ENCODE measurements around the gene TKT.

Gene TKT

DNA sequence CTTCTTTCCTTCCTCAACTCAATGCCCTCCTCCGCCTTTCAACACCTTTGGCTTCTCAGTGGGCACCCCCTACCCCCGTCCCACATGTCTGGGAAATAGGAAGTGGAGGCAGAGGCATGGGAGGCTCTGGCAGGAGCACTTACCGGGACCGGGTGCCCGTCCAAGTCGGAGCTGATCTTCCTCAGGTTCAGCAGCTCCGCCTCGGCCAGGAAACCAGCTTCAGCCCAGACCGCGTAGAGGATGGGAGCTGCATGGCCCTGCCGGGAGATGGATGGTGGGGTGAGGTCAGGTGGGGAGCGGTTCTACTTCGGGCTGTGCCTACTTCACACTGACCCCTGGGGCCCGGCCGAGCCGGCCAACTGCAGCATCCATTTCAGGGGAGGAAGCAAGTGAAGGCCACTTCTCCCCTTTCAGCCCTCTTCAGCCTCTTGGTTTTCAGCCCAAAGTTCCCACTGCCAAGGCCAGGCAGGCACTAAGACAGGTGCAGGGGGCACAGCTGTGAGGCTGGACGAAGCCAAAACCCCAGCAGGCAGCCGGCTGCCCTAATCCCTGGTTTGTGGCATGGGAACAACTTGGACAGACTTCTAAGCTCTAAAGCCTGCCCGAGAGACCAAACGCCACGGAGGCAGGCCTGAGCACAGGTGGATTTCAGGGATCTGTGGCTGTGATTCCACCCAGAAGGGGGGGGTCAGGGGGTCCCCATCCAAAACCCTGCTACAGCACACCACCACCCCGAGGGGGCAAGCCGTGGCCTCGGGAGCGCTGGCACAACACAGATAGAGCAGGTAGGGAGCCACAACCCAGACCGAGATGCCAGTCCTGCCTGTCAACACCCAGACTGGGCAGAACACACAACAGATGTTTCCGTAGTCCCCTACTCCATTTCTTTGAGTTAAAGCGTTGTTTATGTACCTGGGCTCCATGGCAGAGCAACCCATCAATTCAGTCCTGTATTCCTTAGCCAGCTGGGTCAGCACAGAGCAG lies 14.5 kb downstream of the TKT start:
- no peak for DNase-seq (ENCODE audit: low spot score)

- no peak for DNase-seq (ENCODE audit: low spot score)
Observed at GRCh38 chr3:53239800-53240199, 16.0 kb downstream of the TKT start.

DNA sequence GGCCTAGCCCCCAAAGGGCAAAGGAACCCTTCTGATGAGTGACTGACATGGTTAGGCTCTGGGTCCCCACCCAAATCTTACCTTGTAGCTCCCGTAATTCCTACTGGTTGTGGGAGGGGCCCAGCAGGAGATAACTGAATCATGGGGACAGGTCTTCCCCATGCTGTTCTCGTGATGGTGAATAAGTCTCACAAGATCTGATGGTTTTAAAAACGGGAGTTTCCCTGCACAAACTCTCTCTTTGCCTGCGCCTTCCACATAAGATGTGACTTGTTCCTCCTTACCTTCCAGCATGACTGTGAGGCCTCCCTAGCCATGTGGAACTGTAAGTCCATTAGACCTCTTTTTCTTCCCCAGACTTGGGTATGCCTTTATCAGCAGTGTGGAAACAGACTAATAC lies 16.9 kb downstream of the TKT start:
- DNase-seq (ENCODE audit: low spot score): no peak

DNA sequence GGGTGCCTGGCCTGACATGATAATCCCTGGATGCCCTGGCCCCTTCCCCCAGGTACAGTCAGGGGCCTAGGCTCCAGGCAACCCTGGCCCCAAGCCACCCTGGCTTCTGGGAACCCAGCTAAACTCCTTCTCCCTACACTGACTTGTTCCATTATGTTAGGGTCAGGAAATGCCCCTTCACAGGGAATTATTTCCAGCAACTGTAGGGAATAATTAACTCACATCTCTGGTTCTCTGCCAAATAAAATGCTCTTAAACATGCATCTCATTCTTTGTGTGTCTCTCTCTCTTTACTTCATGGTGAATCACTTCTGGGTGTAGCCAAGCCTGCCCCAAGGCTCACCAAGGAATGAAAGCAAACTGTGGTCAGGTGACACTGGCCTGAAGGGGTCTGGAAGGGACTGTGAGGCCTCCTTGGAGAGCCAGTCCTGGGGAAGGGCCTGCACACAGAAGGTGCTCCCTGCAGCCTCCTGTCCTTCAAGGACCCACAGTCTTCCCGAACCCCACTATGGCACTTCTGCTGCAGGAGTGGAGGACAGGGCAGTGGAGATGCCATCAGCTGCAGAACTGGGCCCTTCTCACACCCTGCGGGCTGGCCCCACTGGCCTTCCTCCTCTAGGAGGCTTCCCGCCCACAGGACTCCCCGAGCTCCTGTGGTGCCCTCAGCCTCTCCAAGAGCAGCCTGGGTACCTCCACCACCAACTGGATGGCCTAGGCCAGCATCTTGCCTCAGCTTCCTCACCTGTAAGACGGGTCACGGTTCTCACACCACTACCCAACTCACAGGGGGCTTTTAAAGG lies 17.6 kb downstream of the TKT start:
- DNase-seq (ENCODE audit: low spot score): peak; percentile 29

DNA sequence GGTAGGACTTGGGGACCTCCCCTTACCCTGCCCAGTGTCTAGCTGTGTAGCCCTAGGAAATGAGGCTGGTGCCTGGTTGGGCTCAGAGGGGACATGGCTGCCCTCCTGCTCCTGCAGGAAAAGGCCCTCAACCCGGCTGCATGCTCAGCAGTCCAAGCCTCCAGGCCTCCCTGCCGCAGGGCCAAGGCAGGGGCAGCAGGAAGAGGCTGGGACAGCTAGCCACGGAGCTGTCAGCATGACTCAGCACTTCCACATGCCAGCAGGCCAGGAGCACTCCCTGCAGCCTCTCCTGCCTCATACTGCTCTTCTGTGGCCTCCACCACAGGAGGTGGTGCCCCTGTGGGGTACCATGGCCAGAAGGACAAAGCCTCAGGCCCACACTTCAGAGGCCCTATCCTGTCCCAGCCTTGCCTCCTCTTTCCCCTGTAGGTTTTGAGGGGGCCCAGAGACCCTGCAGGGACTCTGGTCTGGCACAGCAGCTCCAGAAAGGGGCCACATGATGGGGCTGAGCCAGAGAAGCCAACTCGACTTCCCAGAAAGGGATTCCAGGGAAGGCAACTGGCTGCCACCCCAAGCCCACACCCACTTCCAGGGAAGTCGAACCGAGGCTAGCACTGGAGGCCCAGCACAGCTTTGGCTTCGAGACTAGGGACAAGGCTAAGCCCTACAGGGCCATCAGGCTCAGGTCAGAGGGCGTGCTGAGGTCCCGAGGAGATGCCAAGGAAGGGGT lies 19.5 kb downstream of the TKT start:
- DNase-seq (ENCODE audit: low spot score): peak; percentile 91

GRCh38 chr3:53235545-53235944 lies 20.3 kb downstream of the TKT start:
- DNase-seq (ENCODE audit: low spot score): no peak

- no peak for DNase-seq (ENCODE audit: low spot score)
Observed at GRCh38 chr3:53234841-53235232, 21.0 kb downstream of the TKT start.

DNA sequence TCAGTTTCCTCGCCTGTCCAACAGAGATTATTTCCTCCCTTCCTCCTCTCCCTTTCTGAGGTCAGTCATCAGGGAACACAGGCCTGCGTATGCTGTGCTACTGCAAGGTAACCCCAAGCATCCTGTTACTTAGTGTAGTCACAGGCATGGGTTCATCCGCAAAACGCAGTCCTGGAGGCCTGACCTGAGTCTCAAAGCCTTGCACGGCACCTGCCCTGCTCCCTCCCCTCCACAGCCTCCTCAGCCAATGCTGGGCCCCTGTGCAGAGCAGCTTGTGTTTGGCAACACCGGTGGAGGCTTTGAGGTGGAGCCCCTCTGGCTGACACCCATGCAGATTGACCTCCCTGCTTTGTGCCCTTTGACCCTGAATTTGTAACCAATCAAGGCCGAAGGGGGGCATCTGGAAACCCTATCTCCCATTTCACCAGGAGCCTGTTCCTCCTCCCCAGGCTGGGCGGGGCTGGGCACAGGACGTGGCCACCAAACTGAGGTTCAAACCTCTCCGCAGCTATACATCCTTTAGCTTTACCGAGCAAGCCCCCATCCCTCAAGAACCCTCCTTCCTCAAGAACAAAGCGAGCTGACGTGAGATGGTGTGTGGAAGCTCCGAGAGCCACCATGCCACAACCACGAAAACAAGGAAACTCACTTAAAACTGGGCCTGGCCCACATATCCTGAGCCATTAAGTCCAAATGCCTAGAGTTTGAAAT lies 21.5 kb downstream of the TKT start:
- DNase-seq (ENCODE audit: low spot score): no peak

DNA sequence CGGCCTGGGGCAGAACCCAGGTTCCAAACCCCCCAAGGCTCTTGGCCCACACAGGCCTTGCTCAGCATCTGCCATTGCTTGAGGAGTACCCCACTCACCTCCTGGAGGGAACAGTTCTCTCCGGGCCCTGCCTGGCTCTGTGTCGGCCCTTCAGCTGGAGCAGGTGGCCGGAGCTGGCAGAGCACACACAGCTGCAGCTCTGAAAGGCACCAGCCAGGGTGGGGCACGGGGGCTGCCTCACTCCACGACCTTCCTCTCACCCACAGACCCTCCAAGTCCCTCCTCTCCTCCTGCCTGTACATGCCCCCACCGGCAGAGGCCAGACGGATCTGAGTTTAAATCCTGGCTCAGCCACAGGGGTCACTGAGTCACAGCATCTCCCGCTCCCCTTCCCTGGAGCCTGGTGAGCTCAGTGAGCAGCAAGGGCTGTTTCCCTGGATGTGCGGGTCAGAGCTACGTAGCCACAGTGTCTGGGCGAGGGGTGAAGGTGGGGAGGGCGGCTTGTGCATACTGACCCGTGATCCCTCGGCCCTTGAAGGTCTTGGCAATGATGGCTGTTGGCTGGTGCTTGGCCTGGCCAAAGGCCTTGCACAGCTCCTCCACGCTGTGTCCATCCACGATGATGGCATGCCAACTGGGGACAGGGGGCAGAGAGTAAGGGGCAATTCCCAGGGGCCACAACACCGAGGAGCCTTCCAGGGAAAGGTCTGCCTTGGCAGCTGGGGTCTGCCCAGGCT lies 23.0 kb downstream of the TKT start:
- DNase-seq (ENCODE audit: low spot score): no peak

DNA sequence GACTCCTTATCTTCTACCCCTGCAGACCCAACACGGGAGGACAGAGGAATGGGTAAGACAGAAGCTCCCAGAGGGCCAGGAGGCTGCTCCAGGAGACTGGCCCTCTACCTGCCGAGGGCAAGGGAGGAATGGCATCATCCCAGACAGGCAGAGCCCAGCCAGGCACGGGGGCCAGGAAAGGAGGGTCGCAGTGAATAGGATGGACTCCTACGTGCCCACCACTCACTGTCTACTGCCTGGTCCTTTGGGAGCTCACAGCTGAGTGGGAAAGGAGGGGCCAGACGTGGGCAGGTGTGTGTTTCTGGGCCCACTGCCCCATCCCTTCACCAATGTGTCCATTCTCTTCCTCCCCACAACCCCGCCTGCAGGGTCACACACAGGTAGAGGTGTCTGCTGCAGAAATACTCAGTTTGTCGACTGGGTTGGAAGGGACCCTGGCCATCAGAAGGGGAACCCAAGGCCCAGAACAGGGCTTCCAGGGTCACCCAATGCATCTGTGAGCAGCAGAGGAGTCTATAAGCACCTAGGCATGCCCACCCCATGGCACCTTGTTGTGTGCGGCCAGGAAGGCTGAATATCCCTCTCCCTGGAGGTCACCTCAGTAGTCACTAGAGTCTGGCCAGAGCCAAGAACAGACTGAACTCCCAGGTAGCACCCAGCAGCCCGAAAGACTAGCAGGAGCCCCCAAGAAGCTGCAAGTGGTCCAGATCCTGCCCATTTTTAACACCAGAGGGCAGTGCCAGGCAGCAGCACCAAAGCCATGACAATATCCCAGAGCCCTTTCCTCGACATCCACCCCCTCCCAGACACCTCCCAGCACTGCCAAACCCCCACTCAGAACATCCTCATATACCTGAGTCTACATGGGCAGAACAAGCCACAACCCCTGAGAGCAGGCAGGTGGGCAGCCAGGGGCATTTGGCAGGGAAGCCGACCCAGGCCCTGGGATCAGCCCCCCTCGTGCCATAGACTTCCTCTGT lies 24.0 kb downstream of the TKT start:
- DNase-seq (ENCODE audit: low spot score): no peak

GRCh38 chr3:53230789-53231188 lies 25.0 kb downstream of the TKT start:
- no peak for DNase-seq (ENCODE audit: low spot score)

- DNase-seq (ENCODE audit: low spot score): no peak
Observed at GRCh38 chr3:53230041-53230621, 25.7 kb downstream of the TKT start.

- no peak for DNase-seq (ENCODE audit: low spot score)
Observed at GRCh38 chr3:53229606-53230005, 26.2 kb downstream of the TKT start.

DNA sequence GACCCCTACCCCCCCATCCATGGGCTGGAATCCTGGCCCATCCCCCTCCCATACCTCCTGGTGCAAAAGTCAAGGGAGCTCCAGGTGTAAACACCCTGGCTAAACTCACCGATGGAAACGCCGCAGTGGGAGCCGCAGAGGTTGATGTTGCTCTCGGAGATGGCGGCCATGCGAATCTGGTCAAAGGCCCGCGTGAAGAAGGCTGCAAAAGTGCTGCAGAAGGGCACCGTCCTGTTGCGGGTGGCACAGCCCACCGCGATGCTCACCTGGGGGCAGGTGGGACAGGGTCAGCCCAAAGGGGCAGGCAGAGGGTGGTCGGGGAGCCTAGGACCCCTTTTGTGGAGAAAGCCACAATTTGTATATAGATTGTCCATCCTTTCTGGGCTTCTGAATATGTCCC lies 26.7 kb downstream of the TKT start:
- DNase-seq (ENCODE audit: low spot score): no peak

GRCh38 chr3:53227993-53228885 lies 27.6 kb downstream of the TKT start:
- no peak for DNase-seq (ENCODE audit: low spot score)

DNA sequence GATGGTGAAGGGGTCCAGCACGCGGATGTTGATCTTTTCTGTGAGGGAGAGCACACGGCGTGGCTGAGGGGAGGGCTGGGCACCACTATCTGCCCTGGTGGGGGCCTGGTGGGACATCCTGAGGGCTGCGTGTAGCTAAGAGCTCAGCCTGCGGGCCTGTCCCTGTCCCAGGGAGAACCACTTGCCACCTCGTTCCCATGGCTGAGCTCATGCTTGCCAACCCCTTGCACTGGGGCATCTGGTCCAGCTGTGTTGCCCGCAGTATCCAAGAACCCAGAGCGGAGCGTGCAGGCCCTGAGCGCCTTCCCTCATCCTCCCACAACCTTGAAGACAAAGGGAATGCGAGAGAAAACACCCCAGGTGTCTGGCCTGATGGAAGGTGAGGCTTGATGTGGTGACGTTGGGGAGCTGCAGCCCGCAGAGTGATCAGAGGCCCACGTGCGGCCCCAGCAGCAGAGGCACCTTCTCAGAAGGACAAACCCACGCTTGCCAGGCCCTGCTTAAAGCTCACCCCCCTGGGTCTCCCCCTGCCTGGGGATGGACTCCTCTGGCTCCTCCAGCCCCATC lies 28.9 kb downstream of the TKT start:
- DNase-seq (ENCODE audit: low spot score): no peak

GRCh38 chr3:53226142-53226840 lies 29.5 kb downstream of the TKT start:
- DNase-seq (ENCODE audit: low spot score): no peak

Measured in hematopoietic multipotent progenitor cell treated with erythropoietin and hydrocortisone succinate and interleukin-3 and kit ligand, for 17 days (in vitro differentiated cells).